8988T (cell line): Measurements from ENCODE around the gene EIF2B4.
"Not testable (repeated sequence)": the region's sequence is repeated elsewhere in the genome, so short reads cannot be mapped to it uniquely, and the experiment has no call there.

ENCODE experiments used
- DNase-seq: peaks from one replicate; pipeline ENCODE4 v3.0.0; 2011

The EIF2B4 gene

GRCh38 chr2:27335311-27335710 lies 34.8 kb downstream of the EIF2B4 start:
- DNase-seq, result no peak

- no peak for DNase-seq
Measured at GRCh38 chr2:27324720-27325119, 45.4 kb downstream of the EIF2B4 start.

- DNase-seq, result no peak
Measured at GRCh38 chr2:27323596-27324285, 46.4 kb downstream of the EIF2B4 start.

GRCh38 chr2:27322766-27323595 lies 47.2 kb downstream of the EIF2B4 start, which contains the start of gene MPV17:
Gene MPV17, minus strand, starts transcription at chr2:27323097. Its CDS starts 580 bp downstream, at chr2:27322517.
- peak; percentile 86 for DNase-seq

GRCh38 chr2:27322301-27322765 lies 47.8 kb downstream of the EIF2B4 start:
- DNase-seq, result no peak

GRCh38 chr2:27320958-27321543 lies 49.1 kb downstream of the EIF2B4 start:
- DNase-seq, result peak; percentile 81

GRCh38 chr2:27319839-27320238 lies 50.3 kb downstream of the EIF2B4 start:
- DNase-seq, result not testable (repeated sequence)

GRCh38 chr2:27316655-27317412 lies 53.3 kb downstream of the EIF2B4 start:
- no peak for DNase-seq

- no peak for DNase-seq
Measured at GRCh38 chr2:27315122-27315521, 55.0 kb downstream of the EIF2B4 start.

- no peak for DNase-seq
Measured at GRCh38 chr2:27314709-27315108, 55.4 kb downstream of the EIF2B4 start.
